GM12875 (cell line): Measurements from ENCODE around the gene JUN.

ENCODE experiments used
- H3K4me3 ChIP-seq: one replicate; pipeline ENCODE4 v1.5.1; 2011; ENCODE audit warnings: low read depth, low read length, control low read depth
- TF ChIP-seq, protein P1 (sequence below): IDR thresholded peaks from 2 replicates; pipeline ENCODE4 v1.5.1; 2011; ENCODE audit warnings: low read depth, mild to moderate bottlenecking, control low read depth, inconsistent platforms, low read length, moderate library complexity, borderline replicate concordance; ENCODE audit not compliant: insufficient read depth

JUN gene

DNA sequence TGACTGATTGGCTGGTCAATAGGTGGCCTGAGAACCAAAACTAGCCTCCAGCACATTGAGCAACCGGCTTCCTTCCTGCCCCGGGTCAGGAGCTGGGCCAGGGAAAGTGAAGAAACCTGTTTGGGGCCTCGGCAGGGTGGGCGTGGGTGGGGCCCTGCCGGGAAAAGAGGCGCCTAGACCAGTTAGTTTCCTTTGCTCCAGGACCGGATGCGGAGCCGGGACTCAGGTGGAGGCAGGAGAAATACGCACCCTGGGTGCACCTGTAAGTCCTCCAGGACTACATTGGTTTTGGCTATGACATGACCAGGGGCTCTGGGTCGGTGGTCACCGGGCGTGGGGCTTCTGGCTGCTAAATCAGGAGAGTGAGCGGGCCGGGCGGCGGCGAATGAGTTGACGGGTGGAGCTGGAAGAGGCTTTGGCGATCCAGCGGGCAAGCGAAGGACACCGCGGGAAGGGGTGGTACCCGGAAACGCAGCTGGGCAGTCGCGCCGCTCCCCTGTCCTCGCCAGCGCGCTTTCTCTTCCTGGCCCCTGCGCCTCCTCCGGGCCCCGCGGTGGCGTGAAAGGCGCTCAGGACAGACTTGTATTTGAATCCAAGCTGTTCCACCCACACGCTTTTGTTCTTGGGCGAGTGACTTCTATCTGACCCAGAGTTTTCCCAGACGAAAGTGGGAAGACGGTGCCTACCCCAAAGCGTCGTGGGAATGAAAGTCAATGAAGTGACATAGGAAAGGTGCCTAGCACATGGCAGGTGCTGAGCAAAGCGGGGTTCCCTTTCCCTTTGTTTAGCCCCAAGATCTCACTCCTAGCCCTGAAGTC, 30.6 kb upstream of the JUN start:
- TF ChIP-seq, protein P1, sequence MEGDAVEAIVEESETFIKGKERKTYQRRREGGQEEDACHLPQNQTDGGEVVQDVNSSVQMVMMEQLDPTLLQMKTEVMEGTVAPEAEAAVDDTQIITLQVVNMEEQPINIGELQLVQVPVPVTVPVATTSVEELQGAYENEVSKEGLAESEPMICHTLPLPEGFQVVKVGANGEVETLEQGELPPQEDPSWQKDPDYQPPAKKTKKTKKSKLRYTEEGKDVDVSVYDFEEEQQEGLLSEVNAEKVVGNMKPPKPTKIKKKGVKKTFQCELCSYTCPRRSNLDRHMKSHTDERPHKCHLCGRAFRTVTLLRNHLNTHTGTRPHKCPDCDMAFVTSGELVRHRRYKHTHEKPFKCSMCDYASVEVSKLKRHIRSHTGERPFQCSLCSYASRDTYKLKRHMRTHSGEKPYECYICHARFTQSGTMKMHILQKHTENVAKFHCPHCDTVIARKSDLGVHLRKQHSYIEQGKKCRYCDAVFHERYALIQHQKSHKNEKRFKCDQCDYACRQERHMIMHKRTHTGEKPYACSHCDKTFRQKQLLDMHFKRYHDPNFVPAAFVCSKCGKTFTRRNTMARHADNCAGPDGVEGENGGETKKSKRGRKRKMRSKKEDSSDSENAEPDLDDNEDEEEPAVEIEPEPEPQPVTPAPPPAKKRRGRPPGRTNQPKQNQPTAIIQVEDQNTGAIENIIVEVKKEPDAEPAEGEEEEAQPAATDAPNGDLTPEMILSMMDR, result no peak
- H3K4me3 ChIP-seq, result no peak overlapping the region

DNA sequence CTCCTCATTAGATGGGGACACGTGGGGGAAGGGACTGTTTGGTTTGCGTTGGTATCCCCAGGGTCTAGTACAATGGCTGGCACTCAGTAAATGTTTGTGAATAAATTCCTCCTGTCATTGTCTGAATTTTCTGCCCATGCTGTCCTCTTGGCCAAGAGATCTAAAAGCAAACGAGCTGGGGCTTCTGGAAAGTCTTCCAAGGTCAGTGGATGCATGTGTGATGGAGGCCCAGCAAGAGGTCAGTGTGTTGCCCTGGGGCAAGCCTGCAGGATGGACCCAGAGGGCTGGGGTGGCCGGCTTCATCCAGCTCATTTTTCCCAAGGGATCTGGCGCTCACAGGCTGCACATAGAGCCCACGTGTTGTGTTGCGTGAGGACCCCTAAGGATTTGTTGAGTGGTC, 30.0 kb upstream of the JUN start:
- TF ChIP-seq, protein P1, result no peak
- H3K4me3 ChIP-seq, result no peak overlapping the region

DNA sequence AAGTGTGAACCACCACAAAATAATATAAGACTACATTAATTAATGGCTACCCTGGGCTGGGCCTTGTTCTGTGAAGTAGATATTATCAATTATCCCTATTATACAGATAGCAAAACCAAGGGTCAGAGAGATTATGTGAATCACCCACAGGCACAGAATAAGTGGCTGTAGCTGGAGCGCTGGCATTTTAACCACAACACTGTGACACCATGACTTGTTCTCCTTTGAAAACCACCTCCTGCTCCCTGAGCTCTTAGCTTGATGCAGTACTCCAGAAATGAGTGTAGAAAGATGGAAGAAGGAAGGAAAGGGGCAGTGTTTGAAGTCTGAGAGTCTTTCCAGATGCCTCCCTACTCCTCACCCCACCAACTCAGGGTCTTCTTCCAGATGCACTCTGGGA, 29.5 kb upstream of the JUN start:
- TF ChIP-seq, protein P1, result no peak
- H3K4me3 ChIP-seq, result no peak overlapping the region

DNA sequence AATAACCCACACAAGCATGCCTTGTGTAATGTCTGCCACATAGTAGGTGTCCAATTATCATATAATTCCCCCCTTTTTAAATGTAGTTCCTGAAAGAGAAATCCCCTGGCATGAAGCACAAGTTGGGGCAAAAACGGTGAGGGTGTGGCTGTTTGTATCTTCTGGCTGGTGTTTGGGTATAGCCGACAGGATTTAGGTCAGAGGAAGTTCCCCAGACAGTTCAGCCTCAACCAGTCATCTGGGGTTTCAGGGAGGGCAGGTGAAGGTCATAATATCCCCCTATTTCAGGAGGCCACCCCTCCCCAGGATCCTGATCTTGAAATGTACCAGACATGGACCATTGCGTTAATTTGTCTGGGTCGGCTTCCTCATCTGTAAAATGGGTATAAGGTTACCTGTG, 29.1 kb upstream of the JUN start:
- H3K4me3 ChIP-seq, result no peak overlapping the region
- TF ChIP-seq, protein P1, result no peak

DNA sequence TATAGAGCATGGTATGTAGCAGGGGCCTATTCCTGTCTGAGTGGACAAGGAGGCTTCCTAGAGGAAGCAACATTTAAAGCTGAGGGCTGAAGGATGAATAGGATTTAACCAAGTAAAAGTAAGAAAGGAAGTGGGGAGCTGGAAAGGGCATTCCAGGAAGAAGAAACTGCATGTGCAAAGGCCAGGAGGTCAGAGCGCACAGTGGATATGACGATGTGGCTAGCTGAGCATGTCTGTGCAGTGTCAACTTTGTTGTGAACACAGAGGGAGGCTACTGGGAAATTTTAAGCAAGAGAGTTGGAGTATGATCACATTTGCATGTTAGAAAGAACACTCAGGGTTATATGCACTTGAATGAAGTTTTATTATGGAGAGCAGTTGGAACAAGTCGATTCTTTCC, 28.6 kb upstream of the JUN start:
- no peak overlapping the region for H3K4me3 ChIP-seq
- TF ChIP-seq, protein P1, result no peak

DNA sequence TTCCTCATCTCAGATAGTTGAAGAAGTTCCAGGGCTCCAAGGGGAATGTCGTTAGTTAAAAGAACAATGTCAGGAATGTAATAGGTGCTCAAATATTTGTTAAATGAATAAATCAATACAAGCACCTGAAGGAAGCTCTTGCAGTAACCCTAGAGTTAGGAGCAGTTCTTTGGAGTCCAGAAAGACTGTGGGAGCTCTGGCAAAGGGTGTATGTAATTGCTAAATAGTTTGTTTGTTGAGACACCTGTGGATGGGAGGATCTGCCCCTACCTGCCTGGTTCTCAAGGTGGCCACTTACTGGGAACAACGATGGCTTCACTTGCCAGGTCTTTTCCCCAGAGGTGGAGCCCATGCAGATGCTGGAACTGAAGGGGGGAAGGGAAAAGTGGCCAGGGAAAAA, 27.5 kb upstream of the JUN start:
- H3K4me3 ChIP-seq, result no peak overlapping the region
- TF ChIP-seq, protein P1, result no peak

DNA sequence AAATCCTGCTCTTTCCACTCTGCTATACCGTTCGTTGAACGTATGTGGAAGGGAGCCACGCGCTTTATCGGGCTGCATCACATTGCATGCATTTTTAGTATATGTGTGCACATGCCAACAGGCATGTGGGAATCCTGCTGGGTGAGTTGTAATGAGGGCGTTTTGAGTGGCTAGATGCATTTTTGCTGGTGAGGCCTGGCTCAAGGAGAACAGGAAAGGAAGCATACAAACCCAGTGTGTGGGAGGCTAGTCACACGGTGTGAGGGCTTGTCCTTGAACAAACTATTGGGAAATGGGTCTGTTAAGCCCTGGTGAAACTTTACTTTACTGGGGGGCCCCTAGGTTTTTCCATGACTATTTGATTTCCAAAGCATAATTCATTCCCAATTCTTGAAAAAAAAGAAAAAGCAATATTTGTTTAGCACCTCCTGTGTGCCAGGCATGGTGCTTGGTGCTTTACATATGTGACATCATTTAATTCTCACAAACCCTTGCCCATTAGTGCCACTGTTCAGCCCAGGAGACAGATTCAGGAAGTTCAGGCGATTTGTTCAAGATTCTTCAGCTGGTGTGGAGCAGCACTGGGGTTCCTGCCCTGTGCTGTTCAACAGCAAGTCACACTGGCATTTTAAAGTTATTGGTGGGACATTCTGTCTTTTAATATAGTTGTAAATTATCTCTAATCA, 25.6 kb upstream of the JUN start:
- no peak overlapping the region for H3K4me3 ChIP-seq
- TF ChIP-seq, protein P1, result no peak
